ENCODE measurements around the gene ZNF330.

DNA sequence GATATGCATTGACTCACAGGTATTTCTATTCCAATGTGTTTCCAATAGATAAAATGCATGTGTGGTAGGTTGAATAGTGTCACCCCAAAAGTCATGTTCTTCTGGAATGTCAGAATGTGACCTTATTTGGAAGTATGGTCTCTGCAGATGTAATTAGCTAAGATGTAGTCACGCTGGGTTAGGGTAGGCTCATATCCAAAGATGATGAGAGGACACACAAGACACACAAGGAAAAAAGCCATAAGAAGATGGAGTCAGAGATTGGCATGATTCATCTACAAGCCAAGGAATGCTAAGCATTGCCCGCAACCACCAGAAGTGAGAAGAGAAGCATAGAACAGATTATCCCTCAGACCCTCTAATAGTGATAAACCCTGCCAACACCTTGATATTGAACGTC lies 17.5 kb downstream of the ZNF330 start:
- TF ChIP-seq EP300 (IDR thresholded peaks at IDR 0.05; ENCODE audit: borderline replicate concordance) (no peak), TAF1 (IDR thresholded peaks at IDR 0.05; ENCODE audit: low read depth) (no peak), FOXM1 (IDR thresholded peaks at IDR 0.05; ENCODE audit: borderline replicate concordance, low read depth) (no peak)

Measured in Ishikawa (cell line).